ENCODE data around the gene GALE.
"Not testable (repeated sequence)": the region's sequence is repeated elsewhere in the genome, so short reads cannot be mapped to it uniquely, and the experiment has no call there.

The GALE gene

GRCh38 chr1:23790696-23791515 is 9.6 kb downstream of the GALE start, which contains the start of gene LYPLA2:
LYPLA2 (plus strand) TSS chr1:23791145; CDS start chr1:23792683, 1,538 bp downstream.
- Histone ChIP-seq H3K9me3 (ENCODE audit: control insufficient read depth in 1 of 2, low read length in 2 of 2) (no peaks in the 10 kb centered on the region), H3K27ac (ENCODE audit: low read length) (peak within 1 kb of the TSS; percentile 76), H3K4me3 (ENCODE audit: low read depth in 1 of 2, low read length in 2 of 2) (peak within 1 kb of the TSS; percentile 78 to 85), H3K27me3 (ENCODE audit: low read depth, low read length) (no peaks in the 10 kb centered on the region), H3K36me3 (ENCODE audit: control insufficient read depth in 1 of 2, insufficient read depth in 2 of 2, low read length in 2 of 2) (peaks cover 20 to 25% of the 10 kb centered on the region in 2 donors), H3K4me1 (ENCODE audit: control insufficient read depth in 1 of 2, insufficient read depth in 2 of 2, low read length in 2 of 2) (peaks cover 5 to 32% of the 10 kb centered on the region in 2 donors)

GRCh38 chr1:23788695-23789094 is 11.9 kb downstream of the GALE start:
- H3K9me3 ChIP-seq (ENCODE audit: control insufficient read depth in 1 of 2, low read length in 2 of 2) = no peaks in the 10 kb centered on the region
- no peak overlapping the region for H3K4me3 ChIP-seq (ENCODE audit: low read depth in 1 of 2, low read length in 2 of 2)
- H3K27me3 ChIP-seq (ENCODE audit: low read depth, low read length) = no peaks in the 10 kb centered on the region
- peaks cover 22 to 36% of the 10 kb centered on the region in 2 donors for H3K36me3 ChIP-seq (ENCODE audit: control insufficient read depth in 1 of 2, insufficient read depth in 2 of 2, low read length in 2 of 2)
- peaks cover 5 to 26% of the 10 kb centered on the region in 2 donors for H3K4me1 ChIP-seq (ENCODE audit: control insufficient read depth in 1 of 2, insufficient read depth in 2 of 2, low read length in 2 of 2)
- H3K27ac ChIP-seq (ENCODE audit: low read length) = no peak overlapping the region

- H3K27ac ChIP-seq (ENCODE audit: low read length) = no peak overlapping the region
- H3K36me3 ChIP-seq (ENCODE audit: control insufficient read depth in 1 of 2, insufficient read depth in 2 of 2, low read length in 2 of 2) = peaks cover 22 to 39% of the 10 kb centered on the region in 2 donors
- no peak overlapping the region for H3K4me3 ChIP-seq (ENCODE audit: low read depth in 1 of 2, low read length in 2 of 2)
Measured at GRCh38 chr1:23787701-23788100, 12.9 kb downstream of the GALE start.

GRCh38 chr1:23784846-23785245 is 15.7 kb downstream of the GALE start:
- Histone ChIP-seq H3K4me3 (ENCODE audit: low read depth in 1 of 2, low read length in 2 of 2) (no peak overlapping the region), H3K36me3 (ENCODE audit: control insufficient read depth in 1 of 2, insufficient read depth in 2 of 2, low read length in 2 of 2) (peaks cover 22 to 49% of the 10 kb centered on the region in 2 donors), H3K27ac (ENCODE audit: low read length) (no peak overlapping the region), H3K27me3 (ENCODE audit: low read depth, low read length) (no peaks in the 10 kb centered on the region), H3K9me3 (ENCODE audit: control insufficient read depth in 1 of 2, low read length in 2 of 2) (no peaks in the 10 kb centered on the region), H3K4me1 (ENCODE audit: control insufficient read depth in 1 of 2, insufficient read depth in 2 of 2, low read length in 2 of 2) (peaks cover 0 to 5% of the 10 kb centered on the region in 2 donors)

More at GRCh38 chr1:23787701-23788100, 12.9 kb downstream of the GALE start:
- H3K4me1 ChIP-seq (ENCODE audit: control insufficient read depth in 1 of 2, insufficient read depth in 2 of 2, low read length in 2 of 2) = peaks cover 5 to 17% of the 10 kb centered on the region in 2 donors
- no peaks in the 10 kb centered on the region for H3K9me3 ChIP-seq (ENCODE audit: control insufficient read depth in 1 of 2, low read length in 2 of 2)
- H3K27me3 ChIP-seq (ENCODE audit: low read depth, low read length) = no peaks in the 10 kb centered on the region

- not testable (repeated sequence) for H3K4me3 ChIP-seq (ENCODE audit: low read depth in 1 of 2, low read length in 2 of 2); H3K9me3 ChIP-seq (ENCODE audit: control insufficient read depth in 1 of 2, low read length in 2 of 2); H3K27ac ChIP-seq (ENCODE audit: low read length); H3K27me3 ChIP-seq (ENCODE audit: low read depth, low read length)
- Histone ChIP-seq H3K4me1 (ENCODE audit: control insufficient read depth in 1 of 2, insufficient read depth in 2 of 2, low read length in 2 of 2) (peaks cover 9 to 18% of the 10 kb centered on the region in 2 donors), H3K36me3 (ENCODE audit: control insufficient read depth in 1 of 2, insufficient read depth in 2 of 2, low read length in 2 of 2) (peaks cover 22 to 53% of the 10 kb centered on the region in 2 donors)
Measured at GRCh38 chr1:23783141-23783540, 17.4 kb downstream of the GALE start.

GRCh38 chr1:23779826-23780371 is 20.7 kb downstream of the GALE start:
- Histone ChIP-seq H3K9me3 (ENCODE audit: control insufficient read depth in 1 of 2, low read length in 2 of 2) (no peaks in the 10 kb centered on the region), H3K27ac (ENCODE audit: low read length) (no peak overlapping the region), H3K36me3 (ENCODE audit: control insufficient read depth in 1 of 2, insufficient read depth in 2 of 2, low read length in 2 of 2) (peaks cover 0 to 25% of the 10 kb centered on the region in 2 donors), H3K4me3 (ENCODE audit: low read depth in 1 of 2, low read length in 2 of 2) (no peak overlapping the region), H3K4me1 (ENCODE audit: control insufficient read depth in 1 of 2, insufficient read depth in 2 of 2, low read length in 2 of 2) (peaks cover 9 to 22% of the 10 kb centered on the region in 2 donors), H3K27me3 (ENCODE audit: low read depth, low read length) (no peaks in the 10 kb centered on the region)

GRCh38 chr1:23777979-23778814 is 22.4 kb downstream of the GALE start, which contains the start of gene PITHD1:
PITHD1 (plus strand) TSS chr1:23778418; CDS start chr1:23778516, 98 bp downstream.
- Histone ChIP-seq H3K27ac (ENCODE audit: low read length) (peak within 1 kb of the TSS; percentile 99), H3K4me1 (ENCODE audit: control insufficient read depth in 1 of 2, insufficient read depth in 2 of 2, low read length in 2 of 2) (peaks cover 9 to 22% of the 10 kb centered on the region in 2 donors)

GRCh38 chr1:23776217-23776616 is 24.3 kb downstream of the GALE start:
- Histone ChIP-seq H3K4me3 (ENCODE audit: low read depth in 1 of 2, low read length in 2 of 2) (no peak overlapping the region), H3K27me3 (ENCODE audit: low read depth, low read length) (no peaks in the 10 kb centered on the region), H3K27ac (ENCODE audit: low read length) (no peak overlapping the region), H3K9me3 (ENCODE audit: control insufficient read depth in 1 of 2, low read length in 2 of 2) (no peaks in the 10 kb centered on the region), H3K36me3 (ENCODE audit: control insufficient read depth in 1 of 2, insufficient read depth in 2 of 2, low read length in 2 of 2) (peaks cover 0 to 7% of the 10 kb centered on the region in 2 donors), H3K4me1 (ENCODE audit: control insufficient read depth in 1 of 2, insufficient read depth in 2 of 2, low read length in 2 of 2) (peaks cover 13 to 30% of the 10 kb centered on the region in 2 donors)

More at GRCh38 chr1:23777979-23778814, 22.4 kb downstream of the GALE start, which contains the start of gene PITHD1:
- H3K36me3 ChIP-seq (ENCODE audit: control insufficient read depth in 1 of 2, insufficient read depth in 2 of 2, low read length in 2 of 2) = peaks cover 0 to 14% of the 10 kb centered on the region in 2 donors
- no peaks in the 10 kb centered on the region for H3K27me3 ChIP-seq (ENCODE audit: low read depth, low read length)
- no peaks in the 10 kb centered on the region for H3K9me3 ChIP-seq (ENCODE audit: control insufficient read depth in 1 of 2, low read length in 2 of 2)
- H3K4me3 ChIP-seq (ENCODE audit: low read depth in 1 of 2, low read length in 2 of 2) = peak within 1 kb of the TSS; percentile 90 to 99

- H3K27ac ChIP-seq (ENCODE audit: low read length) = no peak overlapping the region
- peaks cover 0 to under 1% of the 10 kb centered on the region in 2 donors for H3K36me3 ChIP-seq (ENCODE audit: control insufficient read depth in 1 of 2, insufficient read depth in 2 of 2, low read length in 2 of 2)
Measured at GRCh38 chr1:23774174-23774880, 26.2 kb downstream of the GALE start.

GRCh38 chr1:23772854-23773242 is 27.7 kb downstream of the GALE start:
- Histone ChIP-seq H3K27ac (ENCODE audit: low read length) (no peak overlapping the region), H3K36me3 (ENCODE audit: control insufficient read depth in 1 of 2, insufficient read depth in 2 of 2, low read length in 2 of 2) (no peaks in the 10 kb centered on the region), H3K4me3 (ENCODE audit: low read depth in 1 of 2, low read length in 2 of 2) (no peak overlapping the region), H3K27me3 (ENCODE audit: low read depth, low read length) (no peaks in the 10 kb centered on the region), H3K4me1 (ENCODE audit: control insufficient read depth in 1 of 2, insufficient read depth in 2 of 2, low read length in 2 of 2) (peaks cover 4 to 12% of the 10 kb centered on the region in 2 donors), H3K9me3 (ENCODE audit: control insufficient read depth in 1 of 2, low read length in 2 of 2) (no peaks in the 10 kb centered on the region)

More at GRCh38 chr1:23774174-23774880, 26.2 kb downstream of the GALE start:
- Histone ChIP-seq H3K9me3 (ENCODE audit: control insufficient read depth in 1 of 2, low read length in 2 of 2) (no peaks in the 10 kb centered on the region), H3K4me1 (ENCODE audit: control insufficient read depth in 1 of 2, insufficient read depth in 2 of 2, low read length in 2 of 2) (peaks cover 9 to 20% of the 10 kb centered on the region in 2 donors), H3K27me3 (ENCODE audit: low read depth, low read length) (no peaks in the 10 kb centered on the region), H3K4me3 (ENCODE audit: low read depth in 1 of 2, low read length in 2 of 2) (no peak overlapping the region)
